WI38 (cell line): Measurements from ENCODE around the gene CTNNBIP1.
A peak's percentile ranks its signal among the peaks of the same experiment; 100 is the strongest.

Source experiments
- H3K4me3 ChIP-seq: 2 replicates; pipeline ENCODE4 v1.5.1; 2011; ENCODE audit warnings: low read depth, mild to moderate bottlenecking, control low read depth, low read length
- TF ChIP-seq, protein P1 (sequence below): IDR thresholded peaks from 2 replicates; pipeline ENCODE4 v1.5.1; 2012; ENCODE audit warnings: low read depth, mild to moderate bottlenecking, control low read depth, low read length

The CTNNBIP1 gene

DNA sequence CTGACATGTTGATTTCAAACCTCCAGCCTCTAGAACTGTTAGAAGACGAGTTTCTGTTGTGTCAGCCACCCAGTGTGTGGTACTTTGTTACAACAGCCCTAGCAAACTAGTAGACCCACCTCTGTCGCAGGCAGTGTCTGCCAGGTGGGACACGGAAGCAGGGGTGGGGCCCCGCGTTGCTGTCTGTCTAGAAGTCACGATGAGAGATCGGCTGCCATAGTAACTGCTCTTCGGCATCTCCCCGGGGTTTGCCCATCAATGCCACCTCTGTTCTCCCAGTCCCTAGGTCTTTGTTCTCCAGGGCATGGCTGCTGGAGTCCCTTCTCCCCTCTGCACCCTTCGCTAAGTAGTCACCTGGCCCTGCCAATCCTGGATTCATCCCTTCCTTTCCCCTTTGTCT, 71.1 kb downstream of the CTNNBIP1 start:
- TF ChIP-seq, protein P1, sequence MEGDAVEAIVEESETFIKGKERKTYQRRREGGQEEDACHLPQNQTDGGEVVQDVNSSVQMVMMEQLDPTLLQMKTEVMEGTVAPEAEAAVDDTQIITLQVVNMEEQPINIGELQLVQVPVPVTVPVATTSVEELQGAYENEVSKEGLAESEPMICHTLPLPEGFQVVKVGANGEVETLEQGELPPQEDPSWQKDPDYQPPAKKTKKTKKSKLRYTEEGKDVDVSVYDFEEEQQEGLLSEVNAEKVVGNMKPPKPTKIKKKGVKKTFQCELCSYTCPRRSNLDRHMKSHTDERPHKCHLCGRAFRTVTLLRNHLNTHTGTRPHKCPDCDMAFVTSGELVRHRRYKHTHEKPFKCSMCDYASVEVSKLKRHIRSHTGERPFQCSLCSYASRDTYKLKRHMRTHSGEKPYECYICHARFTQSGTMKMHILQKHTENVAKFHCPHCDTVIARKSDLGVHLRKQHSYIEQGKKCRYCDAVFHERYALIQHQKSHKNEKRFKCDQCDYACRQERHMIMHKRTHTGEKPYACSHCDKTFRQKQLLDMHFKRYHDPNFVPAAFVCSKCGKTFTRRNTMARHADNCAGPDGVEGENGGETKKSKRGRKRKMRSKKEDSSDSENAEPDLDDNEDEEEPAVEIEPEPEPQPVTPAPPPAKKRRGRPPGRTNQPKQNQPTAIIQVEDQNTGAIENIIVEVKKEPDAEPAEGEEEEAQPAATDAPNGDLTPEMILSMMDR: no peak
- no peak overlapping the region for H3K4me3 ChIP-seq

DNA sequence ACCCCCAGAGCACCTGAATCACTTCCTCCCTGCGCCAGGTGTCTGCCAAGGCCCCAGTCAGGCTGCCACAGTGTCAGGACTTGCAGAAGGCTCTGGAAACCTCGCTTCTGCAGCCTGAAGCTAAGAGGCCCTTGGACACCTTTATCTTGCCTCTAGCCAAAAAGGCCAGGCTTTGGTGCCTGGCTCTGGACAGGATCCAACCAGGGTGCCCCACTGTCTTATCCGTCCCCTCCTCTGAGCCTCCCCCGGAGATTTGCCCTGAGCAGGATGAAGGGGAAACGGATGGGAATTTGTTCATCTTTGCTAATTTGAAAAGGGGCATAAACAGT, 73.5 kb downstream of the CTNNBIP1 start:
- no peak overlapping the region for H3K4me3 ChIP-seq
- TF ChIP-seq, protein P1: no peak

DNA sequence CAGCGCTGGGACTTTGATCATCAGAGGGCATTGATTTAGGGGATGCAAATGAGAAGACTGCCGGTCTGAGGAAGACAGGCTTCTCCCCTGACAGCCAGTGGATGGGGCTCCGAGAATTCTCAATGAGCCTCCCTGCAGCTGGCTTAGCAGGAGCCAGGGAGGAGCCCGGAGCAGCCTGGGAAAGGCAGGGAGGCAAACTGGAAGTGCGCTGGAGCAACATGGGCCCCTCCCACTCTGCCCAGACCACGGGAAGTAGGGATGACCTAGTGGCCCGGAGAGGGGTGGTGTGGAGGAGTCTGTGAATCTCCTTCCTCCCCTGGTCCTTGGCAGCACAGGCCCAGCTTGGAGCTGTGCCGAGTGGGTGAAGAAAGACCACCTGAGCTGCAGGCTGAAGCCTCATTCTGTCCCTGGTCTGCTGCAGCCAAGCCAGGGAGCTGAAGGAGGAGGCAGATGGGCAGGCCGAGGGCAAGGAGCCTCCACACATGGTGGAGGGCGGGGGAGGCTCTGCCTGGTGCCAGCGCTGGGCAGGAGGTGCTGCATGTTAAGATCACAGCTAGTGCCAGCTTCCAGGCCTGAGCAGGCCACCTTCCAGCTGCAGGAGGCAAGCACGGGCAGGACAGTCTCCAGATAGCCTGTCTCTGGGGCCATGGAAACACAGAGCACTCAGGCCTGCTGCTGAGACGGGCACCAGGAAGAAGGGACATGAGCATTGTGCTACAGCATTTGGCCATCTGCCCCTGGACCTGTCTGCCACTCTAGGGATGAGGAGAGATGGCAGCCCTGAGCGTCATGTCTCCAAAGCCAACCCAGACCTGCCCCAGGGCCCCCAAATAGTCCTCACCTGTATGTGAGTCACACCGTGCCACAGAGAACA, 74.1 kb downstream of the CTNNBIP1 start:
- TF ChIP-seq, protein P1: no peak
- no peak overlapping the region for H3K4me3 ChIP-seq

DNA sequence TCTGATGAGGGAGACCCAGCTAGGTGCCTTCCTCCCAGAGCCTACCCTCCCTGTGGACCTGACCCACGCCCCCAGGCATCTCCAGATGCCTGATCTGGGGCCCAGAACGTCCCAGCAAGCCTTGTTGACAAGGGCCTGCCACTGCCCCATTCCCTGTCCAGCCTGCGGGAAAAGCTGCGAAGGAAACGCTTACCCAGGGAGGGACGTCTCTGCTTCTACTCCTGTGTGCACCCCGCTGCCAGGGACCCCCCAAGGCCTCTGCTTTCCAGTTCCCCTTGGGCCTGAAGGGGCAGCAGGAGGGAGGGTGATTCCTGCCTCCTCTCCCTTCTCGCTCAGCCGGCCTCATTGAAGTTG, 74.7 kb downstream of the CTNNBIP1 start:
- TF ChIP-seq, protein P1: no peak
- H3K4me3 ChIP-seq: no peak overlapping the region

DNA sequence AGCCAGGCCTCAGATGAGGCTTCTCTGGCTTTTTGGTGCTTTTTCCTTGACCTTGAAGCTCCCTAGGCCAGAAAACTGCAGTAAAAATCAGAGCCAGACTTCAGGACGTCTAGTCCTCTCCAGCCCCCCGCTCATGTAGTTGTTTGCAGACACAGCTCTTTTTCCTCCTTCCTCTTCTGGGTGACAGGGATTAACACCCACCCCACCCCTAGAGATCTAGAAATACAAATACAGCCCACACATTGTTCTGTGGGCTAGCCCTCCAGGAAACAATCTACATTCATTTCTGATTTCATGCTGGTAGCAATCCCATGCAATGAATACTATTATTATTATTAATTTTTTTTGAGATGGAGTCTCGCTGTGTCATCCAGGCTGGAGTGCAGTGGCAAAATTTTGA, 76.4 kb downstream of the CTNNBIP1 start:
- no peak overlapping the region for H3K4me3 ChIP-seq
- TF ChIP-seq, protein P1: no peak

DNA sequence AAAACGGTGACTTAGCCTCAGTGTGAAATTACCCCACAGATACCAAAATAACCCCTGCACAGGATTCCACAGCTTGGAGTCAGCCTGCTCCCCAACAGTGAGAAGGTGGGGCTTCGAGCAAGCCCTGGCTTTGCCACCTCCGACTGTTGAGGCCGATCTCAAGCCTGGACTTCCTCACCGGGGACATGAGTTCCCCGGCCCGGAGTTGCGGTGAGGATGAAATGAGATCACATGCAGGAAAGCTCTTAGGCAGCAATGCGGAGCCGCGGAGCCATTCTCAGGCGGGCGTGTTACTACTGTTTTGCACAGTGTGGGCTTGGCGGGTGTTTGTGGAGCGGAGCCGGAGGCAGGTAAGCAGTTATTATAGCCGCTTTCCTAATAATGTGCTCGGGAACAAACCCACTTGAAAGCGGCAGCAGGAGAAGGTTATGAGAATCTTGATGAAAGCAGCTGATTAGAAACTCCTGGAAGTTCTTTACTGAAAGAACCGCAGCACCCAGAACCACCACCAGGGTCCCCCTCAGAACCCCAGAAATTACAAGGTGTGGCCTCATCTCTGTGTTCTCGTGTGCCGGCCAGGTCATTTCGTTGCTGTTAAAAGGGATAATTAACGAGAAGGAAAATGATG, 82.4 kb downstream of the CTNNBIP1 start:
- H3K4me3 ChIP-seq: no peak overlapping the region
- TF ChIP-seq, protein P1: peak; percentile 44

DNA sequence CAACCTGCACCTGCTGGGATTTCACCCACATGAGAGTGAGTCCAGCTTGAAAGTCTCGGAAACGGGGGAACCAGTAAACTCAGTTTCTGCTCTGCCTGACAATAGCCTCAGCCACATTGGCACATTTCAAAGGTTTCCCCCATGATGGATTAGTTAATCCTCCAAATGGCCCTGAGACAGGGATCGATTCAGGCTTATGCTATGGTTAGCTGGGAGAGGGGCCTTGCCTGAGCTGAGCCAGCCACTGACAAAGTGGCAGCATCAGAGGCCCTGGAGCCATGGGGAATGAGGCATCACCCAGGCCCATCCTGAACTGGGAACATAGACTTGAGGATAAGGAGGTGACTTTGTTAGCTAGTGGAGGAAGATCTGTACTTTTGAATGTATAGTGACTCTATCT, 83.5 kb downstream of the CTNNBIP1 start:
- H3K4me3 ChIP-seq: no peak overlapping the region
- TF ChIP-seq, protein P1: no peak
